Lower leg skin (tissue), 3 donors: ENCODE measurements around the gene MCFD2.

ENCODE experiments used
- CTCF ChIP-seq, 3 donors: fragments of 450-650 bp; IDR thresholded peaks; one replicate each; pipeline ENCODE4 v1.5.1; 2016; ENCODE audit warnings: antibody characterized with exemption in 3 of 3, mild to moderate bottlenecking in 3 of 3, moderate library complexity in 2 of 3
- POLR2A ChIP-seq, 2 donors: fragments of 450-650 bp; IDR thresholded peaks; one replicate each; pipeline ENCODE4 v1.6.1; 2016 to 2017; ENCODE audit warnings: antibody characterized with exemption in 2 of 2, mild to moderate bottlenecking in 1 of 2, moderate library complexity in 1 of 2

DNA sequence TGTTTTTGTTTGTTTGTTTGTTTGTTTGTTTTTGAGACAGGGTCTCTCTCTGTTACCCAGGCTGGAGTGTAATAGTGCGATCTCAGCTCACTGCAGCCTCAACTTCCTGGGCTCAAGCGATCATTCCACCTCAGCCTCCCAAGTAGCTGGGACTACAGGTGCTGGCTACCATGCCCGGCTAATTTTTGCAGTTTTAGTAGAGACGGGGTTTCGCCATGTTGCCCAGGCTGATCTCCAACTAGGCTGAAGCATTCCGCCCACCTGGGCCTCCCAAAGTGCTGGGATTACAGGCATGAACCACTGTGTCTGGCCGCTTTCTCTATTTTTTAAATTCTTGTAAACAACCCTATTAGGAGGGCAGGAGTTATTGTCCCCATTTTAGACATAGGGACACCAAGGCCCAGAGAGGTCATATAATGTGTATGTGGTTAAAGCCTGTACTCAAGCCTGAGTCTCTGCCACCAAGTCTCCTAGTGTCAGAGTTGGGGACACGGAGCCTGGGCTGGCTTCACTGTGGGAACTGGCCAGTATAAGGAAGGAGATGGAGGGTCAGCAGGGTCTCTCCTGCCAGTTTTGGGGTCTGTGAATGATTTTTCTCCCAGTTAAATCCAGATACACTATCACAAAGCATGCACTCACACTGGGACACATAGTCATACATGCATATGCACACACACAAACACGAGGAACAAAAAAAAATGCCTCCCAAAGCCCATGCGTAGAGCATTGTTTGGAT, 27.5 kb upstream of the MCFD2 start:
- TF ChIP-seq CTCF (IDR thresholded peaks at IDR 0.05) = no peak
- no peak for TF ChIP-seq POLR2A (IDR thresholded peaks at IDR 0.05)
